NT2/D1 (cell line): ENCODE measurements around the gene DRD3.

ENCODE experiments used
- DNase-seq: peaks from one replicate; pipeline ENCODE4 v3.0.0-alpha.2; 2011; ENCODE audit warnings: low read depth, low spot score
- H3K27me3 ChIP-seq: 2 replicates; pipeline ENCODE4 v1.6.0; 2011; ENCODE audit warnings: mild to moderate bottlenecking; ENCODE audit not compliant: insufficient read length, insufficient read depth
- H3K36me3 ChIP-seq: 2 replicates; pipeline ENCODE4 v1.6.1; 2011; ENCODE audit warnings: mild to moderate bottlenecking, low read length, mixed read lengths; ENCODE audit not compliant: insufficient read depth, insufficient read length
- H3K4me1 ChIP-seq: 2 replicates; pipeline ENCODE4 v1.5.1; 2011; ENCODE audit not compliant: insufficient read depth, insufficient read length
- H3K4me3 ChIP-seq: 2 replicates; pipeline ENCODE4 v1.5.1; 2011; ENCODE audit warnings: low read depth; ENCODE audit not compliant: insufficient read length
- H3K9ac ChIP-seq: 2 replicates; pipeline ENCODE4 v1.6.0; 2011; ENCODE audit warnings: low read depth; ENCODE audit not compliant: insufficient read length
- H3K9me3 ChIP-seq: 2 replicates; pipeline ENCODE4 v1.5.1; 2011; ENCODE audit warnings: mild to moderate bottlenecking, low read length; ENCODE audit not compliant: insufficient read depth
- SUZ12 ChIP-seq: IDR thresholded peaks from 2 replicates; pipeline ENCODE4 v1.6.1; 2011; ENCODE audit not compliant: insufficient read length, insufficient read depth; ENCODE audit errors: extremely low read depth
- YY1 ChIP-seq: IDR thresholded peaks from 2 replicates; pipeline ENCODE4 v1.6.1; 2011; ENCODE audit not compliant: insufficient read length, insufficient read depth
- ZNF274 ChIP-seq: IDR thresholded peaks from 2 replicates; pipeline ENCODE4 v1.6.1; 2011; ENCODE audit warnings: mild to moderate bottlenecking, low read depth, low read length

The DRD3 gene

GRCh38 chr3:114178770-114179368, at the start of gene DRD3:
Gene DRD3, minus strand, starts transcription at chr3:114179052. Its CDS starts 7,060 bp downstream, at chr3:114171992.
- no peak within 1 kb of the TSS for H3K4me3 ChIP-seq

GRCh38 chr3:114227076-114227475, 48.2 kb upstream of the DRD3 start:
- no peaks in the 10 kb centered on the region for H3K27me3 ChIP-seq
- no peak for DNase-seq
- H3K9ac ChIP-seq: no peak overlapping the region
- no peak overlapping the region for H3K4me3 ChIP-seq
- no peaks in the 10 kb centered on the region for H3K36me3 ChIP-seq
- H3K4me1 ChIP-seq: peaks cover 2% of the 10 kb centered on the region
- TF ChIP-seq ZNF274 (no peak), YY1 (no peak), SUZ12 (no peak)
- H3K9me3 ChIP-seq: peaks cover 22% of the 10 kb centered on the region; the same call in 1 of the 2 replicates

More at GRCh38 chr3:114178770-114179368, at the start of gene DRD3:
- peaks cover 3% of the 10 kb centered on the region for H3K27me3 ChIP-seq
- H3K36me3 ChIP-seq: no peaks in the 10 kb centered on the region
- H3K4me1 ChIP-seq: no peaks in the 10 kb centered on the region
- TF ChIP-seq ZNF274 (no peak), SUZ12 (no peak), YY1 (no peak)
- no peaks in the 10 kb centered on the region for H3K9me3 ChIP-seq
- DNase-seq: peak; percentile 55
- H3K9ac ChIP-seq: no peak within 1 kb of the TSS

- no peak overlapping the region for H3K4me3 ChIP-seq
- H3K9ac ChIP-seq: no peak overlapping the region
- peaks cover 2% of the 10 kb centered on the region for H3K4me1 ChIP-seq
- peaks cover 22% of the 10 kb centered on the region; the same call in 1 of the 2 replicates for H3K9me3 ChIP-seq
- no peaks in the 10 kb centered on the region for H3K27me3 ChIP-seq
- TF ChIP-seq YY1: no peak
- no peak for TF ChIP-seq SUZ12
- TF ChIP-seq ZNF274: no peak
- no peaks in the 10 kb centered on the region for H3K36me3 ChIP-seq
- DNase-seq: no peak
Observed at GRCh38 chr3:114226313-114226712, 47.5 kb upstream of the DRD3 start.

- TF ChIP-seq ZNF274 (no peak), YY1 (no peak), SUZ12 (no peak)
- Histone ChIP-seq H3K4me3 (no peak overlapping the region), H3K36me3 (no peaks in the 10 kb centered on the region), H3K9me3 (peaks cover 22% of the 10 kb centered on the region; the same call in 1 of the 2 replicates), H3K9ac (no peak overlapping the region), H3K4me1 (no peaks in the 10 kb centered on the region), H3K27me3 (no peaks in the 10 kb centered on the region)
- no peak for DNase-seq
Observed at GRCh38 chr3:114223143-114223542, 44.3 kb upstream of the DRD3 start.

- H3K27me3 ChIP-seq: no peaks in the 10 kb centered on the region
- TF ChIP-seq SUZ12 (no peak), YY1 (no peak), ZNF274 (no peak)
- H3K9ac ChIP-seq: no peak overlapping the region
- H3K9me3 ChIP-seq: peaks cover 22% of the 10 kb centered on the region; the same call in 1 of the 2 replicates
- no peaks in the 10 kb centered on the region for H3K36me3 ChIP-seq
- no peak overlapping the region for H3K4me3 ChIP-seq
- no peaks in the 10 kb centered on the region for H3K4me1 ChIP-seq
- no peak for DNase-seq
Observed at GRCh38 chr3:114221881-114222264, 43.0 kb upstream of the DRD3 start.

GRCh38 chr3:114221165-114221880, 42.5 kb upstream of the DRD3 start:
- Histone ChIP-seq H3K4me1 (no peaks in the 10 kb centered on the region), H3K9me3 (peaks cover 22% of the 10 kb centered on the region; the same call in 1 of the 2 replicates), H3K4me3 (no peak overlapping the region), H3K27me3 (no peaks in the 10 kb centered on the region), H3K9ac (no peak overlapping the region), H3K36me3 (no peaks in the 10 kb centered on the region)
- TF ChIP-seq ZNF274: no peak
- TF ChIP-seq YY1: no peak
- TF ChIP-seq SUZ12: no peak
- DNase-seq: no peak

- no peaks in the 10 kb centered on the region for H3K4me1 ChIP-seq
- H3K9me3 ChIP-seq: peaks cover 7% of the 10 kb centered on the region; the same call in 1 of the 2 replicates
- no peaks in the 10 kb centered on the region for H3K36me3 ChIP-seq
- no peak for DNase-seq
- H3K9ac ChIP-seq: no peak overlapping the region
- TF ChIP-seq SUZ12 (no peak), YY1 (no peak), ZNF274 (no peak)
- no peaks in the 10 kb centered on the region for H3K27me3 ChIP-seq
- no peak overlapping the region for H3K4me3 ChIP-seq
Observed at GRCh38 chr3:114219741-114220140, 40.9 kb upstream of the DRD3 start.
